HG03103 (cell line): ENCODE data around the gene ERAL1.
A peak's percentile ranks its signal among the peaks of the same experiment; 100 is the strongest.
"Not testable (repeated sequence)": the region's sequence is repeated elsewhere in the genome, so short reads cannot be mapped to it uniquely, and the experiment has no call there.

Experiments
- ATAC-seq: cut with Tn5 transposase; IDR thresholded peaks from one replicate; pipeline ENCODE4 v1.9.1; 2021; ENCODE audit warnings: low read depth; ENCODE audit not compliant: unreplicated experiment

The ERAL1 gene

DNA sequence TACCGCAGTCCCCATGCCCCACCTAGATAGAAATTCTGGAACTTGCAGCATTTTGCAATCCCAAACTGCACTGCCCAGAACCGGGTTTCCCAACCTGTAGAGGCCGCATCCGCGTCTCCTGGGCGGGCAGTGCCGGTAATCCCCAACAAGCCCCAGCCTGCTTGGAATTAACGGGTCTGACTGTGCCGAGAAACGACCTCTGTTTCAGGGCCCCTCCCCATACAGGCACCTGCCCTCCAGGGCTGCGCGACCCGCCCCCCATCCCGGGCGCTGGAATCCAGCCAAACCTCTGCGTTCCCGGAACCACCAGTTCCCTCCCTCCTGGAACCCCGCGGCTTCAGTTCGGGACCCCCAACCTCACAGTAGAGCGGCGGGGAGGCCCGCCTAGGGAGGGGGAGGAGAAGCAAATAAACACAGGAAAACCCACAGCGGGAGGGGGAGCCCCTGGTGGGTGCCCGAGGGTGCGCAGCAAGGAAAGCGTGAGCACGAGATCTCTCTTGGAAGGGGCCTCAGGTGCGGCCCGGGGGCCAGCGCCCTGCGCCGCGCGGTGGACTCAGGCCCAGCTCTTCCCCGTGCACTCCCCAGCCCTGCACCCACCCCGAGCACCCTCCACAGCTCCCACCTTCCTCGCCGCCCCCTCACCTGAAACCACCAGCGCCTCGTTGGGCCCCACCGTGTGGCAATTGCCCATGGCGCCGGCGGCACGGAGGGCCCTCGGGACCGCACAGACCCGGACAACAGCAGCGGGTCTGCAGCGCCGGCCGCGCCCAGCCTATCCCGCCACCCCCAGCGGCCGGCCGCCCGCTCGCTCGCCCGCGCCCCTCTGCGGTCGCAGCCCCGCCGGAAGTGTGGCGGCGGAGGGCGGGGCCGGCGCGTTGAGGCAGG, 42.3 kb downstream of the ERAL1 start, which contains the start of gene FLOT2:
Gene FLOT2 (minus strand): TSS at position 850 of the 885 bp plus-strand sequence. CDS start 159 bp downstream, at position 691.
- ATAC-seq: no peak

DNA sequence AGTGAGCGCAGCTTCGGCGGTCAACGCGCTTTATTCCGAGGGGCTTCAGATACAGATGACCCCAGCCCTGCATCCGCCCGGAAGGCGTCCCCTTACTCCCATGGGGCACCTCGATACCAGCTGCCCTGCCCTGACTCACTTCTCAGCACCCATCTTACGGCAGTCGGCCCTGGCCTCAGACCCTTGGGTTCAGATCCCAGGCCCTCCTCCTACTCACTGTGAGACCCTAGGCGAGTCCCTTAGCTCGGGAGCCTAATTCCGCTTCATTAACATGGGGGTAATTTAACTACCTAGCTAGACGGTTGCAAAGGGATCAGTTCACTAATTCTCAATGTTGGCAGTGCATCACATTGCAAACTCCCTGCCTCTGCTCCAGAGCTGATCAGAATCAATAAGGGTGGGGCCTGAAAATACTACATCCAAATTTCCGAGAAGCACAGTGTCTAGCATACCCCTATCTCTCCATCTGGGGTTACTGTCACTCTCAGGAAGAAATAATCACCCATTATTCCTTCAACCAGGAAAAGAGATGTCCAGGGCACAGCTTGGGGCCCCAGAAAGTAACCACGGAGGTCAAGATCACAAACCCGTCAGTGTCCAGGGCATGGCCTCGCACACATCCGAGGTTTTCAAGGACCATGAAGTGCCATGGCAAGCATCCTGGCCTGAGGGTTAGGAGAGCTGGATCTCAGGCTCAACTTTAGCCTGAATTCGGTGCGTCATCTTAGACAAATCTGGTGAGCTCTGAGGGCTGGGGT, 43.1 kb downstream of the ERAL1 start:
- no peak for ATAC-seq

DNA sequence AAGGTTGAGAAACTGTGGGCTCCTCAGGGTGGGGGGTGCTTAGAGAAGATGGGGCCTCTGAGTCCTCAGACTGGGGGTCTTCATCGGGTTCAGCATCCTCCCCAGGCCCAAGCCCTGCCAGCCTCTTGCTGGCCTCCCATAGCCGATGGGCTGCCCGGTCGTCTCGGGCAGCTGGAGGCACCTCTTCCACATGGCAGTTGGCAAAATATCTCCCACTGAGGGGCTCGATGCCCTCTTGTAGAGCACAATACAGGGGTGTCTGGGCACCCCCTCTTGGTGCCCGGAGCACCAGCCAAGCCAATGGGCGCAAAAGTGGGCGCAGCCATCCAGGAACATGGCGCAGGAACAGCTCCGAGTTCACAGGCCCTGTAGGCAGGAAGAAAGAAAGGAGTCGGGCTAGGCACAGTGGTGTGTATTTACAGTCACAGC, 43.7 kb downstream of the ERAL1 start:
- ATAC-seq: no peak

DNA sequence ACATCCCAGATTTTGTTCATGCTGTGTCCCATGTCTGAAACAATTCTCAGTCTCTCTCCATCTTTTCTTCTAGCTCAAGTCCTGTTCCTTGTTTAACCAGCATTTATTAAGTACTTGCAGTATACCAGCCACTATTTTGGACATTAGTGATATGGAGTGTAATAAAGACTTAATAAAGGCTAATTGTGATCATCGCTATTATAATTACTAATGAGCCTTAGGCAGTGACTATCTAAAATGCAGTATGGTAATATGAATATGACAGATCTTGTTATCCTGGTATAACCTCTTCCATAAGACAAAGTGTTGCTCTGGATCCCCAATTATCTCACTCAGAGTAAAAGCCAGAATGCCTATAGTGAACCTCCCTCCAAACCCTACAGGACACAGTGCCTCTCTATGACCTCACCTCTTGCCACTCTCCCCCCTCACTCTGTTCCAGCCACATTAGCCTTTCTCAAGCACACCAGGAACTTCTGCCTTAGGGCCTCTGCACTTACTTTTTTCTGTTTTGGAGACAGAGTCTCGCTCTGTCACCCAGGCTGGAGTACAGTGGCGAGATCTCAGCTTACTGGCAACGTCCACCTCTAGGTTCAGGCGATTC, 44.5 kb downstream of the ERAL1 start:
- ATAC-seq: no peak

DNA sequence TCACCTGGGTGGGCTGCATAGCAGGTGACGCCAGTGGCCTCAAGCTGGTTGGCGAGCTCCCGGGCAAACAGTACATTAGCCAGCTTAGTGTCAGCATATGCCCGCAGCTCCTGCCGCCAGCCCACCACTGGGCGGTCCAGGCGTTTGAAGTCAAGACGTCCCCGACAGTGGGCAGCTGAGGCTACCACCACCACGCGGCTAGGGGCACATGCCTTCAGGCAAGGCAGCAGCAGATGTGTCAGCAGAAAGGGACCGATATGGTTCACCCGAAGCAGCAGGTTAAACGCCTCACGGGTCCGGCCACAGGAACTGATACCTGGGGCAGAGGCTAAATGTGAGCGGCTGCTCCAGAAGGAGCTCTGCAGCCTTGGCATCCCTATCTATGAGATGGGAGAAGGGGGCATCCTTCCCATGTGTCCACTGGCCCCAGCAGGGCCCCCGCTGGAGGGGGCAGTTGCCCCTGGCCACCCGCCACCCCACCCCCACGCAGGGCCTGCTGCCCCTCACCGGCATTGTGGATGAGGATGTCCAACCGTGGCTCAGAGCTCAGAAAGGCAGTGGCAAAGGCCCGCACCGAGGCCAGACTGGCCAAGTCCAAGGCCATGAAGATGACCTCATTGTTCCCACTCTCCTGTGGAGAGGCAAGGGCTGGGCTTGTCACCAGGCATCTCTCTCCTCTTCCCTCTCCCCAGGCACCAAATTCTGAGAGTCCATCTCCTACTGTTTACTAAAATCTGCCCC, 46.3 kb downstream of the ERAL1 start:
- ATAC-seq: no peak

DNA sequence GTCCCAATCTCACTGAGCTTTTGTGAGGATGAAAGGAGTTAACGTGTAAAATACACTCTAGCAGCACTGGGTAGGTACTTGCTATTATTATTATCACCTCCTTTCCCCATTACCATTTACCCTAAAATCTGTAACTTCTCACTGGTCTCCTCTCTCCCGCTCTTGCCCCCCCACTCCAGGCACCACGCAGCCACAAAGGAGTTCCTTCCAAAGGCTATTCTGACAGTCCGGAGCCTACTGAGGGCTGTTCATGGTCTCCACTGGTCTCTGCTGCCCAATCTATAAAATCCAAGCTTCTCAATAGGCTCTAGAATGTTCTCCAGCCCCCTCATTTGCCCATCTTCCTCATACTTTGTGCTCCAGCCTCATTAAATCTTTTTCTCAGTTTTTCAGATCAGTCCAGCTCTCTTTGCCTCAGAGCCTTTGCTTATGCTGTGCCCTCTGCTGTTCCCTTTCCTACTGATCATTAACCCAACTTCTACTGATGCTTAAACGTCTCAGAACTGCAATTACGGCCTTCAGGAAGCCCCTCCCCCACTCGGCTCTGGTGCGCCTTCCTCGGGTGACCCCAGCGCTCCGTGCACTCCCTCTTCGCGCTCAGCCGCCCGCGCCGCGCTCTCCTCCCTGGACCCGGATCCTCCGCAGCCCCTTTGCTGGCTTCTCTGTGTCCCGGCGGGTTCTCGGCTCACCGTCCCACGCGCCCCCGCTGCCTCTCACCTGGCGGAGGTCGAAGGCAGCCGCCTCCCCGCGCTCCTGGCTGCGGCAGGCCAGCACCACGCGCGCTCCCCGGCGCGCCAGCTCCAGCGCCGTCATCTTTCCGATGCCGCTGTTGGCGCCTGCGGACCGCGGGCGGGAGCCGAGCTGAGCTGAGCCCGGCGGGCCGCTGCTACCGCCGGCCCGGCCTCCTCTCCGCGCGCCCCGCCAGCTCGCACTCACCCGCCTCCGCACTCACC, 47.3 kb downstream of the ERAL1 start:
- ATAC-seq: no peak

DNA sequence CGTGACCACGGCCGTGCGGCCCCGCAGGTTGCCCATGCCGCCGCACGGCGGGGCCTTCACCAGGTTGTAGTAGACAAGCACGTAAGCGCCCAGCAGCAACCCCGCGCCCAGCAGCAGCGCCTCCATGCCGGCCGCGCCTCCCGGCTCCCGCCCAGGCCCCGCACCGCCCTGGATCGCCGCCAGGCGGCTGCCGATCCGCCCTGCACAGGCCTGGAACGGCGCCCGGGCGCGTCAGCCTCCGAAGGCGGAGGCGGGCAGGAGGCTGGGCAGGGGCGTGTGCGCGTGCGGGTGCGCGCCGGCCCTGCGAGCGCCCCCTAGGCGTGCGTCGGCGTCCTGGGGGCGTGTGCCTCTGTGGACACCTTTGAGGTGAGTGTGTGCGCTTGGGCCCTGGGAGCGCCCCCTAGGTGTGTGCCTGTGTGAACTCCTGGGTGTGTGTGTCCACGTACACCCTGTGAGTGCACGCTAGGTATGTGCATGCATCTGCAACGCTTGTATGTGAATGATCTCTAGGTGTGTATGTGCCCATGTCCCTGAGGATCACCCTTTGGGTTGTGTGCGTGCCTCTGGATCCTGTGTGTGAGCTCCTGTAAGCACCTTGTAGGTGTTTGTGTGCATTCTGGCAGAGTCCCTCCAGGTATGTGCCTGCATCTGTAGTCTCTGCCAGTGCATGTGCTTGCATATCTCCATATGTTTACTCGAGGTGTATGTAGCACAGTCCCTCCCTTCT, 48.2 kb downstream of the ERAL1 start, which contains the start of gene DHRS13:
Gene DHRS13 (minus strand): TSS at position 261 of the 727 bp plus-strand sequence. CDS start 135 bp downstream, at position 126.
- peak; percentile 78 for ATAC-seq

DNA sequence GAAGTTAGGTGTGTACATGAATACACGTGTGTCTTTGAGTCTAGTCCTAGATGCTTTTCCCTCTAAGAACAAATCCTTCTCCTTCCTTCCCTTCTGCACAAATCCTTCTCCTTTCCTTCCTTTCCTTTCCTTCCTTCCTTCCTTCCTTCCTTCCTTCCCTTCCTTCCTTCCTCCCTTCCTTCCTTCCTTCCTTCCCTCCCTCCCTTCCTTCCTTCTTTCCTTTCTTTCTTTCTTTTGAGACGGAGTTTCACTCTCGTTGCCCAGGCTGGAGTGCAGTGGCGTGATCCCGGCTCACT, 48.7 kb downstream of the ERAL1 start:
- not testable (repeated sequence) for ATAC-seq

DNA sequence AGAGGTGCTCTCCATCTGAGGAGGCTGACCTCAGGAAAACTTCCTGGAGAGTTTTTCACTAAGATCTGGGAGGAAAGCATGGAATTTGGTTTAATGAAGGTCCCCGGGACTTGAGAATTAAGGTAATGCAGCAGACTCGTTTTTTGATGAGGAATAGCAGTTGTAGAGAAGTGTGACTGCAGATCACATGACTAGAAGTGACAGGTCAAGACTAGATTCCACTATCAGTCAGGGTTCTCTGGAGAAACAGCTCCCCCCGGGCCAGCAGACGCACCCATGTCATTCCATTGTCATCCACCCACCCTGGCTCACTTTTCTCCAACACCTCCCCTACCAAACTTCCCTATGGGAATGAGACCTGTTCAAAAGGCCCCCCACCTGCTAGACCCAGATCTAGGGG, 50.0 kb downstream of the ERAL1 start:
- ATAC-seq: no peak

DNA sequence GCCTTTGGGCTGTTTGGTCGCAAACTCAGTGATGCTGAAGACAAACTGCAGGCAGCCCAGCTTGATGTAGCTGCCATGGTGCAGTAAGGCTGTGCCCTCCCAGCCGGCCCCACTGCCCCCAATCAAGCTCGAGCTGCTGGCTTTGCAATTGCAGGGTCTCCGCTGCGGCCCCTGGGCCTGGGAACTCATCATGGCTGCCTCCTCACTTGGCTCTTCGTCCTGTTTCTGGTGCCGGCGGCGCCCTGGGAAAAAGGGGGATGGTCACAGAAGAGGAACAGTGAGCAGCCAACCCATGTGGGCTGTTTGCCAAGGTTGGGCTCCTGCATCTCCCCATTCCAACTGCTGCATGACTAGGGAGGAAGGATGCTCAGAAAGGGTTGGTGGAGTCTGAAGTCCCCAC, 51.5 kb downstream of the ERAL1 start:
- ATAC-seq: no peak

DNA sequence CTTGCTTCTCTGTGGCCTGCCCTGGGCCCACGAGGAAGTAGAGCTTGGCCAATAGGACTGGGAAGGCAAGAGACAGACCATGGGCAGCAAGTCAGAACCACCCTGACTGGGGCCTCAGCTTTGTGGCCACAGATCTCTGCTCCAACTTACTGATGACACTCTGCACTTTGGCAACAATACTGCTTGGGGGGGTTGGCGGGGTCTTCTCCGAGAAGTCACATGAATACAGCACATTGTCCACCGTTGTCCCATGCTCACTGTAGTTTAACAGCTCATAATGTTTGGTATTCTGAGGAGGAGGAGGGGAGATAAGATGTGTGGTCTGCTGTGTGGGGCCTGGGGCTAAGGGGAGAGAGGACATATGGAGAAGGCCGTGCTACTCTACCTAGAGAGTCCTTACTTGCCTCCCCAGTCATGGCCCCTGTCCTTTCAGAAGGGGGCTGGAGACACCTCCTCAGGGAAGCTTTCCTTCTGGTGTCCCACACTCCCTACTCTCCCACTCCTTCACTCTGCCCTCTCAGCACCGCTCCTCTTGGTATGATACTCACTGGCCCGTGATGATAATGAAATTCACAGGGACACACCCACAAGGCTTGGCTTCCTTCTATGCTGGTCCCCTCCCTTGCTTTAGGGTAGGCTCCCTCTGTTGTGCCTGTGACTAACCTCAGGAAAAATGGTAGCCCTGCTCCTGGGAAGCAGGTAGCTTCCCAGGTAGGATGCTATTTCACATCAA, 52.1 kb downstream of the ERAL1 start:
- no peak for ATAC-seq

DNA sequence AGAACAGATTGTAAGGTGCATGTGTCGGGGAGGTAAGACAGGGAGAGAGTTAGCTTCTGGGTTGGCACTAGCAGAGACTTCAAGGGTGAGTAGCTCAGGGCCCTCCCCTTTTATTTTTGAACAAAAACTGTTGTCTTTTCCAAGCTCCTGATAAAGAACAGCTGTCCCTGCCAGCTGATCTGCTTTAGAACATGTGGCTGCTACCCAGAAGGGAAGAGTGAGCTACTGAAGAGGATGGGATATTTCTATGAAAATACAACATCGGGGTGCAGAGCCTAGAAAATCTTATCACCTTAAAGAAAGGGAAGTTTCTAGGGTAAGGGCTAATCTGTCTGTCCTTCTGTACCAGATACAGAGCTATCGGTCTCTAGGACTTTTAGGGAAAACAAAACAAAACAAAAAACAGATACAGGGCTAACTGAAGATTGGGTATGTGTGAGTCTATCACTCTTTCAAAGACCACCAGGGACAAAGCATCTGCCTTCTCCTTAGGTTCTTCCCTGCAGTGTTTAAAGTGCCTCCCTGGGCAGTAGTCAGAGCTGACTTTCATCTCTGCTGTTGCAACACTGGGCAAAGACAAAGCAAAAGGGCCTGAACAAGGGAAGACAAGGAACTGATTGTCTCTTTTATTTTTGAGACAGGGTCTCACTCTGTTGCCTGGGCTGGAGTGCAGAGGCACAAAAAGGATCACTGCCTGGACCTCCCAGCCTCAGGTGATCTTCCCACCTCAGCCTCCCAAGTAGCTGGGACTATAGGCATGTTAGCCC, 53.1 kb downstream of the ERAL1 start:
- no peak for ATAC-seq

DNA sequence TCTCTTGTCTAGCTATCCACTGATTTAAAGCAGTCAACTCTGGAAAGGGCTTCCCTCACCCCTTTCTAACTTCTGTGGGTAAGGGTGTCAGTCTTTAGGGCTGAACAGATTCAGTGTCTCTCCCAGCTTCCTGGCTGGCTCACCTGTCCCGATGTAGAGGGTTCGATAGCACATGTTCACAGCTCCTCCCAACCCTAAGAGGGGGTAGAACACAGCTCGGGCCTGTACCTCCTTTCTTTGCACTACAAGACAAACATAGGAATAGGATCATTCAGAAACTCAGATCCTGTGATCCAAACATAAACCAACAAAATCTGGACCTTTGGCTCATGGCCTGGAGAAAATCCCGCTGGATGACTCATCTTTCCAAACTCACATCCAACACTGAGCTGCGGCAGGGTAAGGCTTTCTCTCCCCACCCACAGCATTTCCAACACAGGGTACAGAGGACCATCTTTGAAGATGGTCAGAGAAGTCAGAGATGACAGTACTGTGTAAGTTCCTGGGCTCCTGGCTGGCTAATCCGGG, 53.9 kb downstream of the ERAL1 start:
- ATAC-seq: no peak

DNA sequence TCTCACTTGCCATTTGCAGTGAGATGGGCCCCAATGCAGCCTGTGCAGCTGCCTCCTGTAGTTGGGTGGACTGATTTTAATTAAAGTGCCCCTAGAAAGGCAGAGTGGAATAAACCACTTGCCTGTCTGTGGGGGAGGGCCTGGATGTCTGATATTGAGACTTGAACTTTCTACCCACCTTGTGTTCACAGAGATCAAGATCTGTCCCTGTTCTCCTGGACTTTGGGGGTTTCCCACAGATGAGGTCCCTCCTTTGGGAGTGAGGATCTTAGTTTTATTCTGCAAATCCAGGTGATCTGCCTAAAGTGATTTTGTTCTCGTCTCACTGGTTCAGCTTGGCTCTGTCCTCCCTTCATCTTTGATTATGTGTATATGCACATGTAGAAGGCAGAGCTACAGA, 55.7 kb downstream of the ERAL1 start:
- ATAC-seq: no peak
